Adrenal gland (tissue), 12 donors: ENCODE data around the gene PSAP. TPM values are rescaled to one million over a fixed set of nuclear protein-coding genes. Genes with fewer than 3 reads are reported as not detected.

ENCODE experiments used
- DNase-seq, 7 donors: peaks; one replicate each; pipeline ENCODE4 v3.0.0-alpha.2; 2019 to 2020
- H3K27ac ChIP-seq, 5 donors: fragments of 200-600 bp; sonication (generic) in 4 of 5; 1 replicate in 3 of 5; 2 replicates in 2 of 5; pipeline versions ENCODE4 v1.5.1 to v1.8.0; 2016 to 2020; ENCODE audit warnings: mild to moderate bottlenecking in 1 of 5
- H3K27me3 ChIP-seq: fragments of 200-600 bp; 2 replicates; pipeline ENCODE4 v1.8.0; 2021
- H3K36me3 ChIP-seq, 2 donors: fragments of 200-600 bp; replicated peaks in 1 of 2; 1 replicate in 1 of 2; 2 replicates in 1 of 2; pipeline versions ENCODE4 v1.5.1 to v1.8.0; 2018 to 2022
- H3K4me1 ChIP-seq, 2 donors: fragments of 200-600 bp; replicated peaks in 1 of 2; 1 replicate in 1 of 2; 2 replicates in 1 of 2; pipeline versions ENCODE4 v1.5.1 to v1.8.0; 2018 to 2021
- H3K4me3 ChIP-seq, 4 donors: fragments of 200-600 bp; sonication (generic) in 3 of 4; one replicate each; pipeline ENCODE4 v1.5.1; 2016 to 2018
- H3K9me3 ChIP-seq, 3 donors: fragments of 200-600 bp; sonication (generic) in 1 of 3; replicated peaks in 1 of 3; 1 replicate in 2 of 3; 2 replicates in 1 of 3; pipeline versions ENCODE4 v1.5.1 to v1.8.0; 2016 to 2021
- POLR2A ChIP-seq, 2 donors: fragments of 450-650 bp; IDR thresholded peaks; one replicate each; pipeline ENCODE4 v1.6.1; 2017; ENCODE audit warnings: antibody characterized with exemption in 2 of 2, mild to moderate bottlenecking in 2 of 2, moderate library complexity in 1 of 2
- WGBS, 4 donors: extraction: QIAGEN DNeasy Blood & Tissue Kit in 2 of 4; methylation state at CpG; one replicate each; pipeline versions ENCODE4 v1.1.5 to v1.1.7; 2013 to 2017; 5-methylcytosine and 5-hydroxymethylcytosine counted together
- intact Hi-C, 2 donors: fragments of 100-400 bp; cut with DNase I; formaldehyde crosslinking; loops; one replicate each; pipeline versions ENCODE4 v1.14.1 to v1.15.0; 2022 to 2023
- polyA plus RNA-seq, 3 donors: library from polyadenylated mRNA; stranded (reverse); fragments of 200-250 nt in 2 of 3; fragments of 350-450 nt in 1 of 3; fragmentation: Illumina TruSeq in 1 of 3; extraction: RNeasy Lipid Tissue Mini Kit (QIAGEN cat#74804) in 1 of 3; gene quantifications; one replicate each; pipeline ENCODE4 v1.2.3, GENCODE V29; 2013 to 2014
- total RNA-seq, 9 donors: library from RNA; depleted of rRNA in 4 of 9; stranded (reverse); fragments of >200 nt in 4 of 9; fragments of 120-200 nt in 1 of 9; fragmentation: NEBNext Ultra II Directional in 1 of 9; extraction: Animal tissue kit (Norgen Biotek cat#: 25700) in 1 of 9; gene quantifications; one replicate each; pipeline versions ENCODE4 v1.1.0 to v1.2.4, GENCODE V29; 2013 to 2023
- TF ChIP-seq, protein P1 (sequence below), 6 experiments: fragments of 450-650 bp in 4 of 6; fragments of 200-600 bp in 2 of 6; sonication (generic) in 1 of 6; IDR thresholded peaks; 1 replicate in 5 of 6; 2 replicates in 1 of 6; pipeline versions ENCODE4 v1.5.1 to v1.8.0; 2016 to 2021; ENCODE audit warnings: antibody characterized with exemption in 6 of 6, mild to moderate bottlenecking in 2 of 6, moderate library complexity in 1 of 6
- donor health status: healthy with polysubstance abuse.
- donor health status: Bipolar disorder and iron deficiency.
- donor health status: DM: yes; HTN: yes; CAD: no.
- donor health status: DM: no; HTN: no; CAD: no.
- donor health status: DM: no; HTN: no; CAD: no.
- donor health status: DM: yes; HTN: yes; CAD: no.

PSAP gene
- total and polyA plus RNA-seq, 12 donors, result 623 to 3,452 (median 2,140) TPM

DNA sequence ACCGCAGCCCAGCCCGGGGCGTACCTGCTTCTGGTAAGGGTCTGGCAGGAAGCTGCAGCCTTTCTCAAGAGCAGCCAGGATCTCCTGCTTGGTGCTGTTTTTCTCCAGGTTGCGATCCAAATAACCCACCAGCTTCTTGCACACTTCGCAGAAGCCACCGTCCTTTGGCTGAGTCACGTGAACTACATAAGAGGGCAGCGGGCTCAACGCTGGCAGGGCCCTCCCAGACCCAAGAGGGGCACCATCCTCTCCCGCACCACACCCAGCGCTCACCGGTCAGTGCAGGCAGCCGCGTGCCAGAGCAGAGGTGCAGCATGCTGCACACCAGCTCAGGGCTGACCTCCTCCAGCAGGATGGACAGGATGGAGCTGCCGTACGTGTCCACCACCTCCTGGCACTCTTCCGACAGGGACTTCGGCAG lies 31.6 kb downstream of the PSAP start:
- H3K4me1 ChIP-seq, result peaks cover 24 to 43% of the 10 kb centered on the region in 2 donors
- DNase-seq, result peak in 1 of 7 donors; percentile 20
- H3K36me3 ChIP-seq, result peaks cover 0 to 93% of the 10 kb centered on the region in 2 donors
- intact Hi-C loops, result loop anchor here (10.0 kb wide), 3 partner anchors 65 to 435 kb away; partner anchors contain the start of gene CDH23 (in 1 of the 2)
- H3K27ac ChIP-seq, result peak overlapping the region in 2 of 5 donors; percentile 18 to 66
- TF ChIP-seq POLR2A (IDR thresholded peaks at IDR 0.05), result no peak
- TF ChIP-seq, protein P1, sequence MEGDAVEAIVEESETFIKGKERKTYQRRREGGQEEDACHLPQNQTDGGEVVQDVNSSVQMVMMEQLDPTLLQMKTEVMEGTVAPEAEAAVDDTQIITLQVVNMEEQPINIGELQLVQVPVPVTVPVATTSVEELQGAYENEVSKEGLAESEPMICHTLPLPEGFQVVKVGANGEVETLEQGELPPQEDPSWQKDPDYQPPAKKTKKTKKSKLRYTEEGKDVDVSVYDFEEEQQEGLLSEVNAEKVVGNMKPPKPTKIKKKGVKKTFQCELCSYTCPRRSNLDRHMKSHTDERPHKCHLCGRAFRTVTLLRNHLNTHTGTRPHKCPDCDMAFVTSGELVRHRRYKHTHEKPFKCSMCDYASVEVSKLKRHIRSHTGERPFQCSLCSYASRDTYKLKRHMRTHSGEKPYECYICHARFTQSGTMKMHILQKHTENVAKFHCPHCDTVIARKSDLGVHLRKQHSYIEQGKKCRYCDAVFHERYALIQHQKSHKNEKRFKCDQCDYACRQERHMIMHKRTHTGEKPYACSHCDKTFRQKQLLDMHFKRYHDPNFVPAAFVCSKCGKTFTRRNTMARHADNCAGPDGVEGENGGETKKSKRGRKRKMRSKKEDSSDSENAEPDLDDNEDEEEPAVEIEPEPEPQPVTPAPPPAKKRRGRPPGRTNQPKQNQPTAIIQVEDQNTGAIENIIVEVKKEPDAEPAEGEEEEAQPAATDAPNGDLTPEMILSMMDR (IDR thresholded peaks at IDR 0.05), result no peak
- no peaks in the 10 kb centered on the region for H3K9me3 ChIP-seq
- 90 to 99% (median 95%) methylated on average over 16 to 18 of the region's 18 CpGs for WGBS, 4 donors
- H3K4me3 ChIP-seq, result no peak overlapping the region
- H3K27me3 ChIP-seq, result no peaks in the 10 kb centered on the region

DNA sequence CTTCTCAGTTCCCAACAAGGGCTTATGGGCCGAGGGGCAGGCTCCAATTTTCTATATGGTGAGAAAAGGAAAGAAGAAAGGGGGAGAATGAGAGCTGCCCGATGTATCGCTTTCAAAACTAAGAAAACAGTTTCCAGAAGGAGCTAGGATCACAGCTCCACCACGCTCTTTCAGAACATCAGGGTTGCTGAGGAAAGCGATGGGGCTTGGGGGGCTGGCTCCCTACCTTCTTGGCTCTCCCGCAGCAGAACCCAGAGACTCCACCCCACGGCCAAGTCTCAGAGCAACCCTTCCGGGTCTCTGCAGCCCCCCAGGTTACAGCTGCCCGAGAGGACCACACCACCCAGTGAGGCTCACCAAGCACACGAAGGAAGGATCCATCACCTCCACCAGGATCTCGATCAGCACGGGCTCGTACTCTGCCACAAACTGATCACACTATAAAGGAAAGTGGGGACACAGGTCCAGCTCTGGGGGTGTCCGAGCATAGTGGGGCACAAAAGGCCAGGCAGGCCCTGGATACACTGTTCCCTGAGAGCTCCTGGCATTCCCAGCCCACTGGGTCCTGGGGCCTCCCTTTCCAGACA lies 32.3 kb downstream of the PSAP start:
- peak in 1 of 7 donors; percentile 13 for DNase-seq
- H3K27me3 ChIP-seq, result no peaks in the 10 kb centered on the region
- TF ChIP-seq, protein P1 (IDR thresholded peaks at IDR 0.05), result no peak
- TF ChIP-seq POLR2A (IDR thresholded peaks at IDR 0.05), result no peak
- peak overlapping the region in 4 of 5 donors; percentile 7 to 81 (median 64) for H3K27ac ChIP-seq
- 80 to 92% (median 87%) methylated on average over 11 to 14 of the region's 14 CpGs for WGBS, 4 donors
- intact Hi-C loops, result loop anchor here (10.0 kb wide), 3 partner anchors 66 to 434 kb away; partner anchors contain the start of gene CDH23 (in 1 of the 2)
- peaks cover 0 to 86% of the 10 kb centered on the region in 2 donors for H3K36me3 ChIP-seq
- H3K4me1 ChIP-seq, result peaks cover 24 to 43% of the 10 kb centered on the region in 2 donors
- H3K4me3 ChIP-seq, result no peak overlapping the region
- H3K9me3 ChIP-seq, result no peaks in the 10 kb centered on the region

DNA sequence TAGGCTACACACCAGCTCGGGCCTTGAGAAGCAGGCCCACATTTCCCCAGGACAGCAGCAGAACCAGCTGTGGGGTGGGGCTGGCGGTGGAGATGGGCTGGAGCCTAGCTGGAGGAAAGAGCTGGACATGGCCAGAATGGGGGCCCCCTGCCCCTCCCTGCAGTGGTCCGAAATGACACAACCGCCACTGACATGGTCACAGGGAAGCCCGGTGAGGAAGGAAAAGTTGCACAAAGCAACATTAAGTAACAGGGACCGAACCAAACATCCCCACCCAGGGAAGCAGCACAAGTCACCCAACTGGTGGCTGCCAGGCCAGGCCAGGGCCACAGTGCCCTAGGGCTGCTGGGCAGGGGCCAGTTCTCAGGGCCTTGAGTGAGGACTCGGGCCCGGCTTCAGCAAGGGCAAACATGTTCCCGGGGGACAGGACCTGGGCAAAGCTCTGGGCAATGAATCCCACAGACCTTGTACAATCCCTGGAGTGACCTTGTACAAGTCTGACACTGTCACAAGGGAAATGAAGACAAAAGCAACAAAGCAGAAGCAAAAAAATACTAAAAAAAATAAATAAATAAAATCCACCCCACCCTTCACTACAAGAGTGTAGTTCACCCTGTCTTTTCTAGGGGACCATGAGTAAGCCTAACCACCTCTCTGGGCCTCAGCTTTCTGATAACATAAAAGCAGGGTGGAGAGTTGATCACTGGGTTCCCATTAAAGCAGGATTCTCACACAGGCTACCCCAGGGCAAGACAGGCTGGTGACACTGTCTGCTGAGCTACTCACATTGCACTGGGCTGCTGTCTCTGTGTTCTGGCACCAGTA lies 33.0 kb downstream of the PSAP start:
- intact Hi-C loops, result loop anchor here (10.0 kb wide), 3 partner anchors 67 to 433 kb away; partner anchors contain the start of gene CDH23 (in 1 of the 2)
- peak; percentile 44 to 90 (median 85) for DNase-seq
- Histone ChIP-seq H3K9me3 (no peaks in the 10 kb centered on the region), H3K27me3 (no peaks in the 10 kb centered on the region), H3K4me3 (no peak overlapping the region), H3K4me1 (peaks cover 24 to 43% of the 10 kb centered on the region in 2 donors), H3K36me3 (peaks cover 0 to 78% of the 10 kb centered on the region in 2 donors), H3K27ac (peak overlapping the region in 4 of 5 donors; percentile 47 to 81 (median 64))
- TF ChIP-seq POLR2A (IDR thresholded peaks at IDR 0.05), result no peak
- TF ChIP-seq, protein P1 (IDR thresholded peaks at IDR 0.05), result peak in 2 of 6 experiments; percentile 5 to 17
- 20 to 28% (median 26%) methylated on average over 3 to 9 of the region's 9 CpGs for WGBS, 4 donors
